B cell (primary cell): ENCODE measurements around the gene HCFC1. TPM values are rescaled to one million over a fixed set of nuclear protein-coding genes. Genes with fewer than 3 reads are reported as not detected.

ENCODE experiments used
- ATAC-seq: fragments of 200-7000 bp; cut with Tn5 transposase; one replicate; pipeline ENCODE4 v1.10.0; 2021; ENCODE audit warnings: low read depth, mild to moderate bottlenecking, moderate number of reproducible peaks, moderate library complexity
- CTCF ChIA-PET: fragments of 350-600 bp; sonication (Branson Sonifier 250); formaldehyde crosslinking; loops from one replicate; lab custom pipeline; 2021; ENCODE audit warnings: antibody characterized with exemption, inconsistent platforms; lab: Charles Lee
- POLR2A ChIA-PET: fragments of 350-600 bp; sonication (Branson Sonifier 250); formaldehyde crosslinking; loops from one replicate; lab custom pipeline; 2021; ENCODE audit warnings: antibody characterized with exemption; lab: Charles Lee
- DNase-seq: peaks from one replicate; pipeline ENCODE4 v3.0.0; 2013
- H2AFZ ChIP-seq: 2 replicates; pipeline ENCODE4 v1.6.1; 2012; ENCODE audit warnings: mild to moderate bottlenecking, low read depth, low read length; ENCODE audit not compliant: insufficient read depth, poor library complexity, severe bottlenecking
- H3K27ac ChIP-seq, 2 donors: 1 replicate in 1 of 2; 2 replicates in 1 of 2; pipeline ENCODE4 v1.5.1; 2012 to 2013; ENCODE audit warnings: low read length in 2 of 2, mild to moderate bottlenecking in 2 of 2, moderate library complexity in 1 of 2
- H3K27me3 ChIP-seq, 4 experiments: fragments of 200-600 bp in 1 of 4; sonication (generic) in 1 of 4; replicated peaks in 1 of 4; 1 replicate in 2 of 4; 2 replicates in 2 of 4; pipeline versions ENCODE4 v1.6.1 to v1.7.0; 2013 to 2016; ENCODE audit warnings: low read length in 3 of 4, mild to moderate bottlenecking in 2 of 4, mixed read lengths in 1 of 4, moderate library complexity in 1 of 4; ENCODE audit not compliant: insufficient read depth in 4 of 4, control insufficient read depth in 3 of 4; ENCODE audit errors: control extremely low read depth in 1 of 4
- H3K36me3 ChIP-seq, 2 experiments: replicated peaks in 1 of 2; 1 replicate in 1 of 2; 2 replicates in 1 of 2; pipeline versions ENCODE4 v1.6.1 to v1.7.1; 2013; ENCODE audit warnings: low read length in 1 of 2; ENCODE audit not compliant: insufficient read depth in 2 of 2, control insufficient read depth in 1 of 2; ENCODE audit errors: control extremely low read depth in 1 of 2, extremely low read depth in 1 of 2
- H3K4me1 ChIP-seq, 2 donors: fragments of 200-600 bp in 1 of 2; sonication (generic) in 1 of 2; 1 replicate in 1 of 2; 2 replicates in 1 of 2; pipeline versions ENCODE4 v1.5.1 to v1.6.1; 2013 to 2017; ENCODE audit warnings: low read length in 2 of 2; ENCODE audit not compliant: control insufficient read depth in 2 of 2, insufficient read depth in 2 of 2
- H3K4me2 ChIP-seq: replicated peaks from 2 replicates; pipeline ENCODE3; 2012; ENCODE audit warnings: mild to moderate bottlenecking, low read depth, low read length; ENCODE audit not compliant: poor library complexity, severe bottlenecking
- H3K4me3 ChIP-seq, 5 experiments: fragments of 200-600 bp in 1 of 5; sonication (generic) in 1 of 5; 1 replicate in 3 of 5; 2 replicates in 2 of 5; pipeline versions ENCODE4 v1.5.1 to v1.7.0; 2011 to 2016; ENCODE audit warnings: low read length in 4 of 5, mild to moderate bottlenecking in 4 of 5, low read depth in 2 of 5, control low read depth in 1 of 5, moderate library complexity in 1 of 5; ENCODE audit not compliant: insufficient read depth in 1 of 5; ENCODE audit errors: control extremely low read depth in 1 of 5, extremely low read depth in 1 of 5
- H3K79me2 ChIP-seq: fragments of 200-600 bp; sonication (generic); one replicate; pipeline ENCODE4 v1.6.0; 2016; ENCODE audit warnings: low read length; ENCODE audit not compliant: control insufficient read depth, insufficient read depth
- H3K9ac ChIP-seq: fragments of 200-600 bp; sonication (generic); 2 replicates; pipeline ENCODE4 v1.6.1; 2017; ENCODE audit warnings: mild to moderate bottlenecking, low read length, moderate library complexity
- H3K9me3 ChIP-seq, 3 donors: one replicate each; pipeline versions ENCODE4 v1.6.1 to v1.7.1; 2013; ENCODE audit warnings: low read length in 2 of 3; ENCODE audit not compliant: control insufficient read depth in 2 of 3, insufficient read depth in 1 of 3; ENCODE audit errors: control extremely low read depth in 1 of 3
- H4K20me1 ChIP-seq: 2 replicates; pipeline ENCODE4 v1.6.0; 2012; ENCODE audit warnings: mild to moderate bottlenecking, low read length; ENCODE audit not compliant: insufficient read depth, control insufficient read depth, poor library complexity, severe bottlenecking
- H3K27ac Mint-ChIP-seq: one replicate; pipeline ENCODE4 v1.8.0; 2021; ENCODE audit warnings: mixed read lengths
- H3K27me3 Mint-ChIP-seq: one replicate; pipeline ENCODE4 v1.8.0; 2021; ENCODE audit warnings: mixed read lengths
- H3K4me1 Mint-ChIP-seq: one replicate; pipeline ENCODE4 v1.8.0; 2021; ENCODE audit warnings: mixed read lengths
- H3K4me3 Mint-ChIP-seq: one replicate; pipeline ENCODE4 v1.8.0; 2021; ENCODE audit warnings: mixed read lengths
- H3K9me3 Mint-ChIP-seq: one replicate; pipeline ENCODE4 v1.8.0; 2022; ENCODE audit warnings: mixed read lengths; ENCODE audit not compliant: insufficient read depth
- CTCF ChIP-seq: fragments of 200-600 bp; IDR thresholded peaks from one replicate; pipeline ENCODE4 v1.8.0; 2022; ENCODE audit warnings: antibody characterized with exemption, mild to moderate bottlenecking
- EZH2 ChIP-seq: IDR thresholded peaks from 2 replicates; pipeline ENCODE4 v1.6.1; 2012; ENCODE audit warnings: borderline replicate concordance, low read depth, mild to moderate bottlenecking, moderate library complexity, low read length; ENCODE audit not compliant: insufficient read depth, poor library complexity, severe bottlenecking
- whole genome bisulfite sequencing: methylation state at CpG from one replicate; pipeline ENCODE4 v1.1.5; 2013; ENCODE audit warnings: missing lambda C conversion rate; ENCODE audit not compliant: insufficient coverage; 5-methylcytosine and 5-hydroxymethylcytosine counted together
- intact Hi-C: fragments of 100-400 bp; cut with micrococcal nuclease; formaldehyde crosslinking; loops from one replicate; pipeline ENCODE4 v1.10.0; 2022
- polyA plus RNA-seq: library from polyadenylated mRNA; depleted of rRNA; stranded (reverse); fragments of >200 nt; gene quantifications from 2 replicates; pipeline ENCODE4 v1.2.3, GENCODE V29; 2012
- total RNA-seq, 2 donors: library from RNA; stranded (reverse); fragments of 120-200 nt in 1 of 2; gene quantifications; 1 replicate in 1 of 2; 2 replicates in 1 of 2; pipeline versions ENCODE4 v1.2.3 to v1.2.4, GENCODE V29; 2013 to 2022

Gene HCFC1
- total and polyA plus RNA-seq, 2 donors (not counting 1 experiment from before 2014, with no cell fraction given) = 32.1 to 57.7 TPM

- H3K4me1 Mint-ChIP-seq = peaks cover 38% of the 10 kb centered on the region
Measured at GRCh38 chrX:153966841-153967535, 4.6 kb downstream of the HCFC1 start.

More at GRCh38 chrX:153966841-153967535, 4.6 kb downstream of the HCFC1 start:
- TF ChIP-seq CTCF (no peak), EZH2 (no peak)
- Histone ChIP-seq H3K4me3 (peak overlapping the region in 3 of 5 experiments; percentile 11 to 31 (median 25)), H3K4me1 (peaks cover 42 to 53% of the 10 kb centered on the region in 2 donors), H3K36me3 (peaks cover 0 to 27% of the 10 kb centered on the region in 2 experiments), H2AFZ (no peak overlapping the region), H3K79me2 (peaks cover 86% of the 10 kb centered on the region), H3K27me3 (no peaks in the 10 kb centered on the region), H3K4me2 (peak overlapping the region; percentile 70), H3K27ac (peak overlapping the region; percentile 46 to 63), H4K20me1 (peaks cover 73% of the 10 kb centered on the region), H3K9ac (peak overlapping the region; percentile 7), H3K9me3 (no peaks in the 10 kb centered on the region)
- intact Hi-C loops = loop anchor here (10.0 kb wide), 1 partner anchor 1022 kb away; no protein-coding TSS in a partner anchor
- WGBS = 57% methylated on average over 4 of the region's 14 CpGs
- Mint-ChIP-seq H3K4me3 (peak overlapping the region; percentile 87), H3K27me3 (no peaks in the 10 kb centered on the region), H3K9me3 (no peaks in the 10 kb centered on the region), H3K27ac (peak overlapping the region; percentile 92)
- ATAC-seq (no peak), DNase-seq (no peak)
- POLR2A ChIA-PET = interaction anchor here (0.7 kb wide), 1 partner anchor 243 kb away, joined by 3 read pairs; the partner anchor contains the start of gene BCAP31
- CTCF ChIA-PET = interaction anchor here (1.1 to 4.0 kb wide), 8 partner anchors 14 to 280 kb away, joined by 3 to 27 read pairs (median 4); partner anchors contain the start of genes ARHGAP4 and SLC6A8
